ENCODE measurements around the gene MGST2. TPM values are rescaled to one million over a fixed set of nuclear protein-coding genes. Genes with fewer than 3 reads are reported as not detected.

MGST2 gene
- total RNA-seq, 1 donor from 2014 or later: 35.8 TPM

DNA sequence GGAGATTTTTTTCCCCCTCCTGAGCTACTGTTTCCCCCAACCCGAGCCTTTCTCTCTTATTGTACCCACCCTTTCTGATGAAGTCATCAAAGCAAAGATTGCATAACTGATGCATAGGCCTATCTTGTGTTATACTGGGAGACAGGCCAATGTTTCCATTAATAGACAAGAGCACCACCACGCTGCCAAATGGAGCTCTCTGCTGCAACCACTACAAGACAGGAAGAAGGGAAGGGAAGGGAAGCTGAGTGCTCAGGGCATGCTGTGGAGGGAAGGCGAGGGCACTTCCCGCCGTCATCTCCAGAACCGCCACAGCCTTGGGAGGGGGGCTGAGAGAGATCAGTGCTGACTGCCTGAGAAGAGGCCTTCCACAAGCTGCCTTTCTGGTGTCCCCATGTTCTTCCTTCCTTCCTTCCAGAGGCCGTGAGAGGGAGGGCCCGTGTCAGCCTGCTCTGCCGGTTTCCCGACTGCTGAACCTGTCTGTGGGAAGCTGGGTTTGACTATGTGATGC lies 75.0 kb downstream of the MGST2 start:
- H3K4me3 ChIP-seq (ENCODE audit: low read depth, low read length): no peak overlapping the region
- TF ChIP-seq, protein P1, sequence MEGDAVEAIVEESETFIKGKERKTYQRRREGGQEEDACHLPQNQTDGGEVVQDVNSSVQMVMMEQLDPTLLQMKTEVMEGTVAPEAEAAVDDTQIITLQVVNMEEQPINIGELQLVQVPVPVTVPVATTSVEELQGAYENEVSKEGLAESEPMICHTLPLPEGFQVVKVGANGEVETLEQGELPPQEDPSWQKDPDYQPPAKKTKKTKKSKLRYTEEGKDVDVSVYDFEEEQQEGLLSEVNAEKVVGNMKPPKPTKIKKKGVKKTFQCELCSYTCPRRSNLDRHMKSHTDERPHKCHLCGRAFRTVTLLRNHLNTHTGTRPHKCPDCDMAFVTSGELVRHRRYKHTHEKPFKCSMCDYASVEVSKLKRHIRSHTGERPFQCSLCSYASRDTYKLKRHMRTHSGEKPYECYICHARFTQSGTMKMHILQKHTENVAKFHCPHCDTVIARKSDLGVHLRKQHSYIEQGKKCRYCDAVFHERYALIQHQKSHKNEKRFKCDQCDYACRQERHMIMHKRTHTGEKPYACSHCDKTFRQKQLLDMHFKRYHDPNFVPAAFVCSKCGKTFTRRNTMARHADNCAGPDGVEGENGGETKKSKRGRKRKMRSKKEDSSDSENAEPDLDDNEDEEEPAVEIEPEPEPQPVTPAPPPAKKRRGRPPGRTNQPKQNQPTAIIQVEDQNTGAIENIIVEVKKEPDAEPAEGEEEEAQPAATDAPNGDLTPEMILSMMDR (IDR thresholded peaks at IDR 0.05; ENCODE audit: insufficient read depth, low read length, poor library complexity, severe bottlenecking): no peak
- no peaks in the 10 kb centered on the region for H3K27me3 ChIP-seq (ENCODE audit: control insufficient read depth, insufficient read depth, low read length)
- no peak for DNase-seq (ENCODE audit: low read depth)
- no peaks in the 10 kb centered on the region for H3K36me3 ChIP-seq (ENCODE audit: control insufficient read depth, insufficient read depth, low read length)

DNA sequence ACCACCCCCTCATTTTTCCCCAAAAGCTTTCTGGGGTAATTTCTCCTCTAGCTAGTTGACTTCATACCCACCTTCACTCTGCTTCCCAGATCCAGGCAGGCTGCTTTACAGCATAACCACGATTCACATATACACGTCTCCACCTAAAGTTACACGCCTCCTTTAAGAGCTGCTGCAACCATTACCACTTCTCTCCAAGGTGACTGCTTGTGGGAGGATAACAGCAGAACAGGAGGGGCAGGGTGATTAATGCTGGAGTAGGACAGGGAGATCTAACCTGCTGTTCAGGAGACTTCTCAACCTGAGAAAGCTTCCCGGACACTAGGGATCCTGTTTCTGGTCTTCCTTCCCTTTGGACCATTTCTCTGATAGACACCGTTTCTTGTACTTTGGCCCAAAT lies 77.4 kb downstream of the MGST2 start:
- H3K27me3 ChIP-seq (ENCODE audit: control insufficient read depth, insufficient read depth, low read length): no peaks in the 10 kb centered on the region
- TF ChIP-seq, protein P1 (IDR thresholded peaks at IDR 0.05; ENCODE audit: insufficient read depth, low read length, poor library complexity, severe bottlenecking): no peak
- no peaks in the 10 kb centered on the region for H3K36me3 ChIP-seq (ENCODE audit: control insufficient read depth, insufficient read depth, low read length)
- DNase-seq (ENCODE audit: low read depth): no peak
- no peak overlapping the region for H3K4me3 ChIP-seq (ENCODE audit: low read depth, low read length)

DNA sequence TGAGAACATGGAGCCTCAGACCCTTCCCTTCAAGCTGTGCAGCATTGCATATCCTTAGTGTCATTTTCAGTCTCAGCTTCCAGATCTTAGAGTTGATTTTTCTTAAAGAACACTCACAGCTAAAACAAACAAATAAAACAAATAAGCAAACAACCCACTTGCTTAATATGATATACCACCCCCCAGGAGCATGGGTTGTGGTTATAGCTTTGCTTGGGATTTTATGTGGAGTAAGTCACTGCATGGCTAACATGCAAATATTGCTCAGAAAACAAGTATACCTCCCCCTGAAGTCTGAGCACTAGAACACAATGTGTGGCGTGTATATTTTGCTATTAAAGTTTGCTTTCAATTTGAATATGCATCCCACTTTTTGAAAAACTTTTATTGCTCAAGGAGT lies 78.6 kb downstream of the MGST2 start:
- no peak overlapping the region for H3K4me3 ChIP-seq (ENCODE audit: low read depth, low read length)
- H3K27me3 ChIP-seq (ENCODE audit: control insufficient read depth, insufficient read depth, low read length): no peaks in the 10 kb centered on the region
- no peaks in the 10 kb centered on the region for H3K36me3 ChIP-seq (ENCODE audit: control insufficient read depth, insufficient read depth, low read length)
- TF ChIP-seq, protein P1 (IDR thresholded peaks at IDR 0.05; ENCODE audit: insufficient read depth, low read length, poor library complexity, severe bottlenecking): no peak
- DNase-seq (ENCODE audit: low read depth): no peak

DNA sequence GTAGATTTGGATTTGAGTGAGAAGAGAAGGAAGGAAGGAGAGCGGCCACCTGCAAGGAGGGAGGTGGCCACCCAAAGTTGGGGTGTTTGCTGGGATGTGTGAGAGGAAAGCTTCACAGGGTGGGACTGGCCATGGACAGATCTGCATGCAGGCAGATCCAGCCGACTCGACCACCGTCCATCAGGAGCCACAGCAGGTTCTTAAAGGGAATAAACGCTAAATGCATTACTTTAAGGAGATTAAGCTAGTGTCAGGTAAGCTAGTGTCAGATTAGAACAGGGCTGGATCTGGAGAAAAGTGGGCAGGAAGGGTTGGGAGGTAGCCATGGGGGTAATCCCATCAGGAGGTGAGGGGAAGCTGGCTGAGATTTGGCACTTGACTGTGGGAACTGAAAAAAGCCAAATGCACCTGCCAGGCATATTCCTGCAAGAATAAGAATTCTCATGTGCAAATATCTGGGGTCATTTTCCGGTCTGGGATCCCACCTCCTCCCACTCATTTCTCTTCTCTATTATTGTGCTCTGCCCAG lies 79.6 kb downstream of the MGST2 start:
- DNase-seq (ENCODE audit: low read depth): no peak
- Histone ChIP-seq H3K4me3 (ENCODE audit: low read depth, low read length) (no peak overlapping the region), H3K27me3 (ENCODE audit: control insufficient read depth, insufficient read depth, low read length) (no peaks in the 10 kb centered on the region), H3K36me3 (ENCODE audit: control insufficient read depth, insufficient read depth, low read length) (no peaks in the 10 kb centered on the region)
- TF ChIP-seq, protein P1 (IDR thresholded peaks at IDR 0.05; ENCODE audit: insufficient read depth, low read length, poor library complexity, severe bottlenecking): no peak

DNA sequence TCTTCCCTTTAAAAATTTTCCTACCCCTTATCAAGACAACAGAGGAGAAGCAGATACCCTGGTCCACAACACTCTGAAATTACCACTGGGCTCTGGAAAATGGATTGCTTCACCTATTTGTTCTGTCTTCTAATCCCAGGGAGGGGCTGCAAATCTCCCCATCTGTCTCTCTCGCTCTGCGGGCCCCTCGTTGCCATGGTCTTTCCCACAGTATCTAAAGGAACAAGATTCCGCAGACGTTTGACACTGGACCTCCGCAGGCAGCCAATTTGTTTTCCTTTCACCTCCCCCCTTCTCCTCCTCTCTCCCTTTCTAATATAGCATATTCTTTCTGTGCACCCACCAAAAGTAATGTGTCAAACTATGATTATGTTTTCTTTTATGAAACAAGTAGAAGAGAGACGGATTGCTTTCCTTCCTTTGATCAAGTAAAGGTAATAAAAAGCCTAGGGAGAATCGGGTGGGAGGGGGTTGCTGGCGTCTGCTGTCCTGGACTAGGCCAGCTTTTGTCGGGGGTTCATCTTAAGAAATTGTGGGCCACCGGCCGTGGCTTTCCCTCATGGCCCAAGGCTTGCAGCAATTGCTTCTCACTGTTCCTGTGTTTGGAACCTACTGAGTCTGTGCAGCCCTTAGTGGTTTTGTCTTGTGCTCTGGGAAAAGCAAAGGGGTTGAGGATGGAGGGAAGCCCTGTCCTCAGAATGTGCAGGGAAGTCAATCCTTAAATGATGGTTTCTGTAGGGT lies 81.0 kb downstream of the MGST2 start:
- Histone ChIP-seq H3K36me3 (ENCODE audit: control insufficient read depth, insufficient read depth, low read length) (no peaks in the 10 kb centered on the region), H3K4me3 (ENCODE audit: low read depth, low read length) (no peak overlapping the region), H3K27me3 (ENCODE audit: control insufficient read depth, insufficient read depth, low read length) (no peaks in the 10 kb centered on the region)
- TF ChIP-seq, protein P1 (IDR thresholded peaks at IDR 0.05; ENCODE audit: insufficient read depth, low read length, poor library complexity, severe bottlenecking): no peak
- DNase-seq (ENCODE audit: low read depth): no peak
